Measurements from ENCODE around the gene RAPGEF4. TPM values are rescaled to one million over a fixed set of nuclear protein-coding genes. Genes with fewer than 3 reads are reported as not detected.

RAPGEF4 gene
- total and polyA plus RNA-seq, 2 of the 8 experiments (the other 6 are each of a cell fraction or from before 2014, with no cell fraction given), result 1.2 to 2.6 TPM

DNA sequence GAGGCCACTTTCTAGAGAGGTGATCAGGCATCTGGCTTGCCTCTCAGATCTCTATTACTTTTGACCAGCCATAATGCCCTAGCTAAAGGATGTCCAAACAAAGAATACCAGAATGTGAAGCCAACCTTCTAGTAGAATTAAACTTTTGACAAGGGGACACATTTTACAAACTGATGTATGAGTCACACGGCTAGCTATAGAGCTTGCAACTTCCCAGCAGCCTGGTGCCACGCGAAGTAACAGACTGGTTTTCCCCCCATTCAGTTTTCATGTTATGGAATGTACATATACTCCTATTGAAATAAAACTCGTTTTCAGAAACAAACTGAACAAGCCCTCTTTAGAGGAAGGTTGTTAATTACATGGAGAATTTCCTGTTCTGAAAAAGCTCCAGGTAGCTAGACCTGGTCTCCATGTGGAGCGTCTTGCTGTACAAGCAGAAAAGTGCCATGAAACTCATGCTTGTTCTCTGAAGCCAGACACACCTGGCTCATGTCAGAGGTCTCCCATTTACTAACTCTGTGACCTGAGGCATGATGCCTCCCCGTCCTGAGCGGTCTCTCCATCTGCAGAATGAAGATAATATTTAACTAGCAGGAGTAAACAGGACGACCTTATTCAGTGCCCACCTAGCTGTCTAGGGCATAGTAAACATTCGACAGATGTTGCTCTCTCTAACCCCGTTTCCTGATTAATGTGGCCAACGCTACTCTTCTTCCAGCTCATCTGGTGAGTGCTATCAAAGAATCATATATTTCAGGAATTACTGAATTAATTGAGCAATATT is 258.5 kb downstream of the RAPGEF4 start (continued):
- TF ChIP-seq SP1 (IDR thresholded peaks at IDR 0.05; ENCODE audit: low read depth, low read length), result no peak

All from H1 (cell line).